Suppressor macrophage (primary cell): ENCODE results near the gene SCGB1C1.
A peak's percentile ranks its signal among the peaks of the same experiment; 100 is the strongest.
"Not testable (repeated sequence)": the region's sequence is repeated elsewhere in the genome, so short reads cannot be mapped to it uniquely, and the experiment has no call there.

Source experiments
- DNase-seq, 4 experiments: peaks; one replicate each; pipeline ENCODE4 v3.0.0-alpha.2; 2020 to 2022
- total RNA-seq, 17 experiments: gene quantifications; one replicate each; lab custom pipeline; 2026; ENCODE audit warnings: mixed read lengths in 6 of 17, inconsistent platforms in 3 of 17; lab: John Stamatoyannopoulos, UW

Gene SCGB1C1
- 0 reads per million in 17 experiments for total RNA-seq

DNA sequence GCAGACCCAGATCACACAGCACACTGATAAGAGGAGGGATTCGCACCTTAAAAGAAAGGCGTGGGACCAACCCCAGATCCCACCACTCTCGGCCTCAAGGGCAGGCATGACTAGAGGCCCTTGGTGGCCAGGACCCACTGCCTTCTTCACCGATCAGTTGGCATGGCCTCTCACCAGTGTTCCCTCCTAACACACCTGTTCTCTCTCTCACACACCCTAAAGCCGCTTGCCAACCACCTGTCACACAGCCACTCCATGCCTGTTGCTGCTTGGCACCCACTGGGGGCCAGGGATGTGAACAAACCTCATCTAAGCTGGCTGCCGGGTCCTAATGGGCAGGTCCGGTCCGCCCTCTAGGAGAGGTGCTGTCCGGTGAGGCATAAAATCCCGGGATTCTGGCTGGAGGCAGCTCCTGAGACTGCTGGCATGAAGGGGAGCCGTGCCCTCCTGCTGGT lies at the start of gene SCGB1C1:
SCGB1C1 (plus strand) TSS at position 405 of the 455 bp plus-strand sequence; CDS start at position 427, 22 bp downstream.
- not testable (repeated sequence) for DNase-seq

DNA sequence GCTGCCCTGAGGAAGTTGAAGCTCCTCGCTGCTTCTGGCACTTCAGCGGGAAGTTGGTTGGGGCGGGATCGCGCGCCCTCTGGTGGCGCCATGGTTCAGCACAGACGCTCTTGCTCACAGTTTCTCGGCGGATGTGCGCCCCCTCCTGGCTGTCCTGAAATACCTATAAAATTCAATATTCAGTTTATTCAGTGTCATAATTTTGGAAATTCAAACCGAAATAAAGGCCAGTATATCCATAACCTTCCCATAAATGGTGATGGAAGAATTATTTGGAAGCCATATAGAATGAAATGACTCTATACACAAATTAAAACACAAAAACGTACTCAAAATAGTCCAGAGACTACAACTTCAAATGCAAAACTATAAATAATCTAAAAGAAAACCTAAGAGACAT lies 12.6 kb upstream of the SCGB1C1 start:
- DNase-seq = not testable (repeated sequence)

DNA sequence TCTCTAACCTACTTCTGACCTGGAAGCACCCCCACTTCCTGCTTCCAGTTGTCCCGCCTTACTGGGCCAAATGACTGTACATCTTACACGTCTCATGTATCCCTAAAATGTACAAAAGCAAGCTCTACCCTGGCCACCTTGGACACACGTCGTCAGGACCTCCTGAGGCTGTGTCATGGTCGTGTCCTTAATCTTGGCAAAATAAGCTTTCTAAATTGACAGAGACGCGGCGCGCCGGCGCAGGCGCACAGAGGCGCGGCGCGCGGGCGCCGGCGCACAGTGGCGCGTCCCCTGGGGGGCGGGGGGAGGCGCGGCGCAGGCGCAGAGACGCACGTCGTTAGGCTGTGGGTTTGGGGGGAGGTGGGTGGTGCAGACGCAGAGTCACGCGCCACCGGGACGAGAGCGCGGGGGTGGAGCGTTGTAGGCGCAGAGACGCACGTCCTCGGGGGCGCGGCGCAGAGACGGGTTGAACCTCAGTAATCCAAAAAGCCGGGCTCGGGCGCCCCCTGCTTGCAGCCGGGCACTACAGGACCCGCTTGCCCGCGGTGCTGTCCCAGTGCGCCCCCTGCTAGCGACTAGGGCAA lies 3.6 kb upstream of the SCGB1C1 start:
- DNase-seq = not testable (repeated sequence)

DNA sequence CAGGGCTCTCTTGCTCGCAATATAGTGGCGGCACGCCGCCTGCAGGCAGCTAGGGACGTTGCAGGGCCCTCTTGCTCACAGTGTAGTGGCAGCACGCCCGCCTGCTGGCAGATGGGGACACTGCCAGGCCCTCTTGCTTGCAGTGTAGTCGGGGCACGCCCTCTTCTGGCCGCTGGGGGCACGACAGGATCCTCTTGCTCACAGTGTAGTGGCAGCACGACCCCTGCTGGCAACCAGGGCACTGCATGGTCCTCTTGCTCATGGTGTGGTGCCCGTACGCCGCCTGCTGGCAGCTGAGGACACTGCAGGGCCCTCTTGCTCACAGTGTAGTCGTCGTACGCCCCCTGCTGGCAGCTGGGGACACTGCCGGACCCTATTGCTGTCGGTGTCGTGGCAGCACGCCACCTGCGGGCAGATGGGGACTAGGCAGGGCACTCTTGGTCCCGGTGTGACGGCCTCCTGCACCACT lies 3.0 kb upstream of the SCGB1C1 start:
- not testable (repeated sequence) for DNase-seq

DNA sequence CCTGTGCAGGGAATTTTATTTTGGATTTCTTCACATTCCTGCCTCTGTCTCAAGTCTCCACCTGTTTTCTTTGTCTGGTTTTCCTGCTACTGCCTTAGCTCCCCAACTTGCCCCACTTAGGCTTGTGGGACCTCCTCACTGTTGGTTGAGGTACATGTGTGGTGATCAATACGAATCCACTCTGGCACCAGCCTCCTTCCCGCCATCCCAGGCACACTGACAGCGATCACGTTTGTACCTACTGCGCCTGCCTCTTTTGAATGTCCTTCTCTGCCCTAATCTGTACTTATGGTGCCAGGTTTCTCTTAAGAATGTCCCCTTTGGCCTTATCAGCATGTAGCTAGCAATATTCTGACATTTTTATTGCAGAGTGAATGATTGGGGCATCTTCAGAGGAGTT lies 2.3 kb upstream of the SCGB1C1 start:
- not testable (repeated sequence) for DNase-seq

DNA sequence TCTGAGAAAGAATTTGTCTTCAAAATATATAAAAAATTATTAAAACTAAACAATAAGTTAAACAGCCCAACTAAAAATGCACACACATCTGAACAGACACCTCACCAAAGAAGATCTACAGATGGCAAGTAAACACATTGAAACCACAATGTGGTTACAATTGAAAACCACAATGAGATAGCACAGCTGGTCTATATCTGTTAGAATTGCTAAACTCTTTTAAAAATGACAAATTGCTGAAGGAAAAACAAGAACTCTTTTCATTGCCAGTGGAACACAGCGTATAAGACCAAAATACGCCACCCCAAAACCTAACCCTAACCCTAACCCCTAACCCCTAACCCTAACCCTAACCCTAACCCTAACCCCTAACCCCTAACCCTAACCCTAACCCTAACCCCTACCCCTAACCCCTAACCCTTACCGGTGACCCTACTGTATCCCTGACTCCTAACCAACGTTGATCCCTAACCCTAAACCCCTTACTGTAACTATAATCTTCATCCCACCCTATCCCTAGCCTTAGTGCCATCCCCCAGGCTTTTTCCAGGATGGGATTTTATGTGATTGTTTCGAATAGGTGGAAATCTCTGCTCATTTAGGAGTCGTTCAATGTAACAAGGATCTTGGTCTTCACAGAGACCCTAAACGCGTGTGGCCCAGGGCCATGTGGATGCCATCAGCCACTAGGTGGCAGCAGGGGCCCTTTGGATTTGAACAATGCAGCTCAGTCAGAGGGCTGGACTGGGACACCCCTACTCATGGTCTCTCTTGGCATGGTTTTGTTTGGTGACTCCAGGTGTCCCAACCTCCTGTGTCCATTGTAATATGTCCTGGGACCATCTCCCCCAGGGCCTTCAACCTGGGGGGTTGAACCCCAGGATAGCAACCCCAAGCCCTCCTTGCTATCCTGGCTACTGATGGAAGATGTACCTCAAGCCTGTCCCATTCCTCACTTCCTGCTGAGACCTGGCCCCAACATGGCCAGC lies 1.1 kb upstream of the SCGB1C1 start:
- not testable (repeated sequence) for DNase-seq

DNA sequence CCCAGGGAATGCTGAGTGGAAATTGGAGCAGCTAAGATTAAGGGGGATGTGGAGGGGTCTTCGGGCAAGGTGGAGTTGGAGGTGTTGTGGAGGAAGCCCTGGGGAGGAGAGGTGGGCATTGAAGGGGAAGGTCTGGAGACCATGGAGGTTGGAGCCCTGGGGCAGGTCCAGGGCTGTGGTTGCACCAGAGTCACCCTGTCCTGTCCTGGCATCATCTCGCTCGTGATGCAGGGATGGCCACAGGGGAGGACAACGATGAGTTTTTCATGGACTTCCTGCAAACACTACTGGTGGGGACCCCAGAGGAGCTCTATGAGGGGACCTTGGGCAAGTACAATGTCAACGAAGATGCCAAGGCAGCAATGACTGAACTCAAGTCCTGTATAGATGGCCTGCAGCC lies 603 bp downstream of the SCGB1C1 start:
- DNase-seq = not testable (repeated sequence)

DNA sequence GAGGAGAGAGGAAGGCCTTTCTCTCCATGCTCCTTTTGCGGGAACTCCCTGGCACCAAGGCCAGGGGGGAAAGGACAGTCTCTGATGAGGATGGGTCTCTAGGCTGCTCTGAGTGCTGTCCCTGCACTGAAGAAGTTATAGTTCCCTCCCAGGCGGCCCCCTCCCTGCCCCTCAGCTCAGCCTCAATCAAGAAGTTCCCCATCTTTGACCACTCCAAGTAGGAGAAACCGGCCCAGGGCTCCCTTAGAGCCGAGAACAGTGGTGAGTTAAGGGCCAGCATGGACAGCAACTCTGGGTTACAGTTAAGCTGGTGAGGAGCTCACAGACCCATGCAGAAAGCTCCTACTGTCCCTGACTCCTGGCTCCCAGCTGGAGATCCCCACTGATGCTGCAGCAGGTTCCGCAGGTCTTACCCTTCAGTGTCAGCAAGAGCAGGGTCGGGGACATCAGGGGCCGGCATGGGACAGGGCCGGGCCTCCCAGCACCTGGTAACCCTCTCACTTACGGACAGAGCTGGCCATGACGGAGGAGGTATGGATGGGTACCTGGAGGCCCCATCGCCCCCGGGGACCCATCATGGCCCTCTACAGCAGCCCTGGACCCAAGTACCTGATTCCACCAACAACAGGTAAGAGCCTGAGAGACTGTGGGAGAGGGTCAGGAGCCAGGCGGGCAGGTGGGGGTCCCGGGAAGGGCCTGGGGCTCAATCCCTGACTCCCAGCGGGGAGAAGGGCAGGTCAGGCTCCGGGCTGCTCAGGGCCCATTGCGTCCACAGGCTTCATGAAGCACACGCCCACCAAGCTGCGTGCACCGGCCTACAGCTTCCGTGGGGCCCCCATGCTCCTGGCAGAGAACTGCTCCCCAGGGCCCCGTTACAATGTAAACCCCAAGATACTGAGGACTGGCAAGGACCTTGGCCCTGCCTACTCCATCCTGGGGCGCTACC lies 4.2 kb downstream of the SCGB1C1 start:
- no peak for DNase-seq

DNA sequence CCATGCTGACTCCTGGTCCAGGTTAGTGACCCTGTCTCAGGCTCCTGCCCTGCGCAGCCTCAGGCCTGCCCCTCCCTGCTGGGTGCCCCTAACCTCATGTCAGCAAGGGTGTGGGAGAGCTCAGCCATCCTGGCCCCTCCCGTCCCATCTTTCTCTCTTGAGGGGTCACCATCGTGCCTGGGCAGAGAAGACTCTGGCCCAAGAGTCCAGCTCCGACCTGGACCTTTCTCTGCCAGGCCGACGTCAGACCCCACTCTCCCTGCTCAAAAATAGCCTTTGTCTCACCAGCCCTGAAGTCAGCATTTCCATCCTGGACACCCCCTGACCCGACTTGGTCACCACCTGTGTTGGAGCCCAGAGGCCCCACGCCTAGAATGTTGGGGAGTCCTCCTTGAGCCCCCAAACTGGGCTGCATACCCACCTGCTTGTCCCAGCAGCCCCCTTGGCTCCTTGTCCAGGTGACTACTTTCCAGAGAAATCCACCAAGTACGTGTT lies 4.9 kb downstream of the SCGB1C1 start:
- DNase-seq = no peak

DNA sequence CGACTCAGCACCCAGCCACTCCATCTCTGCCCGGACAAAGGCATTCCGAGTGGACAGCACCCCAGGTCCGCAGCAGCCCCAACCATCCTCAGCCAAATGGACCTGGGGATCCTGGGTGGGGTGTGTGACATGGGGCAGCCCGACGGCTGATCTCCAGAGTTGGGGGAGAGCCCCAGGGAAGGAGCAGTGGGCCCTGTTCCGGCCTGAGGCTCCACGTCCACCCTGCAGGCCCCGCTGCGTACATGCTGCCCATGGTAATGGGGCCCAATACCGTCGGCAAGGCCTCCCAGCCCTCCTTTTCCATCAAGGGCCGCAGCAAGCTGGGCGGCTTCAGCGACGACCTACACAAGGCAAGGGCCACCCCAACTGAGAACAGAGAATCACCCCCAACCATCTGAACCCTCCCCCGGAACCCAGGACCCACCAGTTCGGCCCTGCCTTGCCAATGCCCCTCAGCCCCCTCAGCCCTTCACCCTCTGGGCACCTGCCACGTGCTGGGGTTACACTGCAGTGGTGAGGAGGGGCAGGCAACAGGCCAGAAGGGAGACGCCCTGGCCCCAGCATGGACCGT lies 5.4 kb downstream of the SCGB1C1 start:
- no peak for DNase-seq

DNA sequence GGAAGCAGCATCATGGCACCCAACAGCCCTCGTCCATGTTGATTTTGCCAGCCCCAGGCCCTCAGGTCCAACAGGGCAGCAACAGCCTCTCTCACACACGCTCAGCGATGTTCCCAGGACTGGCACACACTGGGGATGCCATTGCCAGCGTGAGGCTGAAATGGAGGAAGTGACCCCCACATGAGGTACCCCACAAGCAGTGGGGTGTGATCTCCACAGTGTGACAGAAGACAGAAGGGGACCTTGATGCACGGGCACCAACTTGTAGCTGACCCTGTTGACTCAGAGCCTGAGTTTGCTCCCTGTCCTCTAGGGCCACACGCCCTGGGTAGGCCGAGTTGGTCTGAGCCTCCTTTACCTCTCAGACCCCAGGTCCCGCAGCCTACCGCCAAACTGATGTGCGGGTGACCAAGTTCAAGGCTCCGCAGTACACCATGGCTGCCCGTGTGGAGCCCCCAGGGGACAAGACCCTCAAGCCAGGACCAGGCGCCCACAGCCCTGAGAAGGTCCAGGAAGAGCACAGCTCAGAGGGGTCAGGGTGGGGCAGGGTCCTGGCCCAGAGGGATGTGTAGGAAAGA lies 6.2 kb downstream of the SCGB1C1 start:
- no peak for DNase-seq

DNA sequence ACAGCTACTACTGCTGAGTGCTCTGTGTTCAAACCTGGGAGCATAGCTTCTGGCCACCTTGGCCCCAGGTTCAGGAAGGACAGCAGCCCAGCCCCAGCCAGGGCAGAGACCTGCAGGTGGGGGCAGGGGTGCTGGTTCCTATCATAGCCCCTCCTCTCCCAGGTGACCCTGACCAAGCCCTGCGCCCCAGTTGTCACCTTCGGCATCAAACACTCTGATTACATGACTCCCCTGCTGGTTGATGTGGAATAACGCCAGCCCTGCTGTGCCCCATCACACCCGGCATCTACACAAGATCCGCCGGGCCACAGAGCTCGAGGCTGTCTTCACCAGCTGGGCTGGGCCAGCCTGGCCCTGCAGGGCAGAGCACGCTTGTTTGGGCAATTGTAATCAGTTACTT lies 6.9 kb downstream of the SCGB1C1 start:
- no peak for DNase-seq

DNA sequence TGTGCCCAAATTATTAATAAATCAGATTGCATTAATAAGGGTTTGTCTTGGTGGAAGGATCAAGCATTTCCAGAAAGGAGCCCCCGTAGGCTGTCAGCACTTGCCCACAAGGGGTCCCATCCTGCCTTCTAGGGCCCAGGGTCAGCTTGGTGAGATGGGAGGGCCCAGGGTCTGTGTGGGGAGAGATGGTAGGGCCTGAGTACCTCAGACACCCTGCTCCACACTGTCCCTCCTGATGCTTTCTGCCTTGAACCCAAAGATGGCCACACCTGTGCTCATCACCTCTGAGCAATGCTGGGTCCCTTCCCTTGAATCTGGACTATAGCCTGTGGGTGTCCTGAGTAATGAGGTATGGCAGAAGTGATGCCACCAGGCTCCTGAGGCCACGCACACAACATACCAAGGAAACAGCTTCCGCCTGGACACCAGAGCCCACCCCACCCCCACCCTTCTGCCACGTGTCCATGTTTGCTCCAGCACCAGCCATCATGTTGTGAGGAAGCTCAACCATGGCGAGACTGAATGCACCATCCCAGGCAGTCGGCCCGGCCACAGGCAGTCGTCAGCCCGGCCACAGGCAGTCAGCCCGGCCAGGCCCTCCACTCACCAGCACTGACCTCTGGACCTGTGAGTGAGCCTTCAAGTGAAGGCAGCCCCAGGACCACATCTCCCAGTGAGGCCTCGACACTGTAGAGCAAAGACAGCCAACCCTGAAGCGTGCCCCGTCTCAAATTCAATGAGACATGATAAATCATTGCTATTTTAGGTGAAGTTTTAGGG lies 7.5 kb downstream of the SCGB1C1 start:
- DNase-seq = no peak

DNA sequence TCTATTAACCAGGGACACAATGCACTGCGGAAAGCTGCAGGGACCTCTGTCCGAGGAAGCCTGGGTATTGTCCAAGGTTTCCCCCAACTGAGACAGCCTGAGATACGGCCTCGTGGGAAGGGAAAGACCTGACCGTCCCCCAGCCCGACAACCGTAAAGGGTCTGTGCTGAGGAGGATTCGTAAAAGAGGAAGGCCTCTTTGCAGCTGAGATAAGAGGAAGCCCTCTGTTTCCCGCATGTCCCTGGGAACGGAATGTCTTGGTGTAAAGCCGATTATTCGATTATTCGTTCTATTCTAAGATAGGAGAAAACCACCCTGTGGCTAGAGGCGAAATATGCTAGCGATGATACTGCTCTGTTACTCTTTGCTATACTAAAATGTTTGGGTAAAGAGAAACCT lies 9.1 kb downstream of the SCGB1C1 start:
- DNase-seq = peak; percentile 22 to 49 (median 47)

DNA sequence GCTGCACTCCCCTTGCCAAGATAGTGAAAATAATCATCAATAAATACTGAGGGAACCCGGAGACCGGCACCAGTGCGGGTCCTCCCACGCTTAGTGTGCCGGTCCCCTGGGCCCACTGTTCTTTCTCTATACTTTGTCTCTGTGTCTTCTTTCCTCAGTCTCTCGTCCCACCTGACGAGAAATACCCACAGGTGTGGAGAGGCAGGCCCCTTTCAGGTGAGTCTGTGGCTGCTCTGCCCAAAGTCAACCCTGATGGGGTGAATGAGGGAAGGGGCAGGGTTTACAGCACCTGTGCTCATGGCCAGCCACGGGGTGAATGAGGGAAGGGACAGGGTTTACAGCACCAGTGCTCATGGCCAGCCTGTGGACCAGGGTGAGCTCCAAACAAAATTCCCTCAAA lies 9.6 kb downstream of the SCGB1C1 start:
- DNase-seq = no peak

DNA sequence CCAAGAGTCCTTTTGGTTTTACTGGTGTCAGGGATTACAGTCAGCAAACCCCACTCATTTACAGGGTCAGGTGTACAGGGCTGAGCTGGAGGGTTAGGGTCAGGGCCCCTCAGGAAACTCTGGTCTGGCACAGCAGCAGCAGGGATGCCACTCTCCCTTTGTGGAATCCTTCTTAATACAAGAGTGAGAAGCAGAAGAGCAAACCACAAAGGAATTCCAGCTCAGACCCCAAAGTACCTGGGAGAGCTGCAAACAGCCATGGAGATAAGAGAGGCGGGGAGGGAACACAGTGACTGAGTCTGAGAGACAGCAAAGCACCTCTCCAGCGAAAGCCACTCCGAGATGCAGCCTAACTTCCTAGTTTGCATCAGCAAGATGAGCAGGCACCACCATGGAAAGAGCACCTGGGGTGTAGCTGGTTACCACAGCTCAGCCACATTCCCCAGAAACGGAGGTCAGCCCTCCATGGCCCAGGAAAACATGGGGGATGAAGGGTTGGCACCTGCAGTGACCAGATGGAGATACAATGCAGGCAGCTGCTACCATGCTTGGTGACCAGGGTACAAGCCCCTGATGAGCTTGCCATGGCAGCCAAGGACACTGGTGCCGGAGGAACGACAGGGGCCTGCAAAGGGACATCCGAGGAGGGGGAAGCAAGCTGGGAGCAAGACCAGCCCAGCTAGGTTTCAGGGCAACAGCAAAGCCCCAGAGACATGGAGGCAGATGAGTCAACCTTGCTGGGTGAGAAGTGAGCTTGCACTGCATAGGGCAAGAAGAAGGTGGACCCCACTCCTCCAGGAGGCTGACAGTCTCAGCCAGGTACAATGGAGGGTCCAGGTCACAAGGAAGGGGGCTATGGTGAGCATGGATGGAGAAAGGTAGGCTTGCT lies 10.4 kb downstream of the SCGB1C1 start:
- DNase-seq = no peak

DNA sequence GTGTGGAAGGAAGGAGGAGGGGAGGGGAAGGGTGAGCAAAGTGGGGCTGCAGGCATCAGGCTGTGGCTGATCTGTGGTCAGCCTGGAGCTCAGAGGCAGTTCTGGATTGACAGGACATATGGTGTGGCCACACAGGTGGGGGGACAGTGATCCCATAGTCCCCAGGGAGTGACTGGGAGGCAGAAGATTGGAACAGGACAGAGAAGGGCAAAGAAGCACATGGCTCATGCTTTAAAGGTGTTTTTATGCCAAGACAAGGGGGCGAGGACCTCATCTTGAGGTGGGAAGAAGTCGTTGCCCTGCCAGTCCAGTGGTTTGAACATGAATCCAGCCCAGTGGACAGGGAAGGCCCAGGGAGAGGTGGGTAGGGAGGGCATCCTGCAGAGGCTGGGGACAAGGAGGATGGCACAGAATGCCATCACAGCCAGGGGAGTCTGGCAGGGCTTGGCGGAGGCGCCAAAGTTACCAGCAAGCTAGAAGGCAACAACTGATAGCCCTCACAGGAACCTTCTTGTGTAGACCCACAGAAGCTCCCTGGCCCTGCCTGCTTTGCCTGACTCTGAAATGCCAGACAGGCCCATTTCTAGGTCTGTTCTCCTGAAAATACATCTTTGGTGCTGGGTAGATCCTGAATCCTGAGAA lies 11.2 kb downstream of the SCGB1C1 start:
- DNase-seq = no peak

DNA sequence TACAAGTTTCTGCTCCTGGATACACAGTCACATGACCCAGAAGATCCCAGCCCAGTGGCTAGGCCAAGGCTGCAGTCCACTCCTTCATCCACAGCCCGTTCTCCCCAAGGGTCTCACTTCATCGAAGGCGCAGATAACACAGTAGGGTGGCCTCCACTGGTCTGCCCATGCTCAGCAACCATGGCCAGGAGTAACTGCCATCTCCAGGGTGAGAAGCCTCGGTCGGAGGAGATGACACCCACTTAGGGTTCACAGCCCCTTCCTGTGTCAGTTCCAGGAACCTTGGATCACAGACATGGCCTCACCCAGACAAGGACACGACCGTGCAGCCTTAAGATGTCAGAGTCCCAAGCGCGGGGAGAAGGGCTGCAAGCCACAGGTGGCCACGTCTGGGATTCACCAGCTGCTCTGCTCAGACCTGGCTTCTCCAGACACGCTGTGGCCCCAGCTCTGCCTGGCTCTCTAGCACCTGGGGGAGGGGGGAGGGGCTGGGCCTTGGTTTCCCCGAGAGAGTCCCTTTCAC lies 11.8 kb downstream of the SCGB1C1 start:
- no peak for DNase-seq
